Endothelial cell of hepatic sinusoid (primary cell): ENCODE results near the gene BRCA1.
"Not testable (repeated sequence)": the region's sequence is repeated elsewhere in the genome, so short reads cannot be mapped to it uniquely, and the experiment has no call there.

Source experiments
- in situ Hi-C: cut with HindIII; loops from 2 replicates; pipeline ENCODE4 v1.10.0; 2017; ENCODE audit warnings: low sequenced_read_pairs

The BRCA1 gene

GRCh38 chr17:43070257-43070656 lies 54.9 kb downstream of the BRCA1 start:
- in situ Hi-C loops: no loop called here

DNA sequence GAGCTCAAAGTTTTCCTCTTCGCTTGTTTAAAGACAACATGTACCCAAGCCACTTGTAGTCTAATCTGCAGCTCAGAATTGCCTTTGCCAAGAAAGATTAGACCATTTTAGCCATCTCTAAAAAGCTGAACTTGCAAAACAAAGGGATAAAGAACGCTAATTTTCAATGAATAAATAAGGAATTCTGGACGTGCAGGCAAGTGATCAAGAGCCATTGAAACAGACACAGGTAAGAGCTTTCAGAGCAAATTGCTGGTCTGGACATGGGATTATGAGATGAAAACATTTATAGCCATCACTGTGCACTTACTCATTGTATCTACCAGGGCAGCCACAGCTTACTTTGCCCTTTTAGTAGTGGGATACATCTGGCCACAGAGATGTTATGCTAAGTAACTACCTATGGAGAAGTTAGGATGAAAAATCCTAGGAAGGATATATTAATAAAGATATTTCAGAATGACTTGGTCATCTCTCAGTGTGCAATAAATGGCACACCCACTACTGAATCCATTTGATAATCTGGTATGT lies 55.7 kb downstream of the BRCA1 start:
- in situ Hi-C loops: no loop called here

- in situ Hi-C loops: no loop called here
Observed at GRCh38 chr17:43068570-43069367, 56.4 kb downstream of the BRCA1 start.

GRCh38 chr17:43062984-43063638 lies 62.1 kb downstream of the BRCA1 start:
- in situ Hi-C loops: no loop called here

GRCh38 chr17:43056051-43056450 lies 69.1 kb downstream of the BRCA1 start:
- in situ Hi-C loops: no loop called here

DNA sequence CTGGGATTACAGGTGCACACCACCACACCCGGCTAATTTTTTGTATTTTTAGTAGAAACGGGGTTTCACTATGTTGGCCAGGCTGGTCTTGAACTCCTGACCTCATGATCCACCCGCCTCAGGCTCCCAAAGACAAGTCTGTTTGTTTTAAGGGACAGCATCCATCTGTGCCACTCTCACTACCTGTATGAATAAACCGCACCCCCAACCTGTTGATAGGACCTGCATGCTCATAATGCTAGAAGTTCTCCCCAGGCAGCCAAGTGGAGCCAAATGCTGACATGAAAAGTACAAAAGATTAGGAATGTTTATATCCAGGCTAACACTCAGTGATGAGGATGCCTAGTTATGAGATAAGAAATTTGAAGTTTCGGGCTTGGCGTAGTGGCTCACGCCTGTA lies 72.2 kb downstream of the BRCA1 start:
- in situ Hi-C loops: not testable (repeated sequence)

GRCh38 chr17:43051969-43052368 lies 73.2 kb downstream of the BRCA1 start:
- in situ Hi-C loops: no loop called here

DNA sequence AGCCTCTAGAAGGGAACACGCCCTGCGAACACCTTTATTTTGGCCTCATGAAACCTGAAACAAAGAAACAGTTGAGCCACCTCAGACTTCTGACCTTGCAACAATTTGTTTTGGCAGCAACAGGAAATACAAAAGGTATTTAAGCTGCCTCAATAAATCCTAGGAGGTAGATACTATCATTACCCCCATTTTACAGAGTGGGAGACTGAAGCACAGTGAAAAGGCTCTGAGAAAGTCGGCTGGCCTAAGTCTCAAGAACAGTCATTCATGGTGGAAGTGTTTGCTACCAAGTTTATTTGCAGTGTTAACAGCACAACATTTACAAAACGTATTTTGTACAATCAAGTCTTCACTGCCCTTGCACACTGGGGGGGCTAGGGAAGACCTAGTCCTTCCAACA lies 81.1 kb downstream of the BRCA1 start:
- in situ Hi-C loops: no loop called here

DNA sequence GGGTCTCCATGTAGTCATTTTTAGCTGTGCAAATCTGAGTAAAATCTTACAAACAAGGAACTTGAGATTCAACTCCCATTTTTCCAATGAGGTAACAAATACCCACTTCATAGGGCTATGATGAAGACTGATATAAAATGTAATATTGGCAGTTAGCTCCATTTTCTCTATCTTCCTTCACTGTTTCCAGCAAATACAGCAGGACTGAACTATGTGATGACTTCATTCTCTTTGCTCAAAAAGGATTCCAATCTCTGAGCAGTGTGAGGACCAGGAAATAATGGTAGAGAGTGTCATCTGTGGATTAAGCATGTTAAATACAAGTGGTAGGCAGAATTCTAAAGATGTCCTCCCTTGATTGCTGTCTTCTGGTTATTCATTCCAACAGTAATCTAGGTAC lies 81.9 kb downstream of the BRCA1 start:
- in situ Hi-C loops: no loop called here

GRCh38 chr17:43042025-43042628 lies 83.0 kb downstream of the BRCA1 start:
- in situ Hi-C loops: no loop called here

DNA sequence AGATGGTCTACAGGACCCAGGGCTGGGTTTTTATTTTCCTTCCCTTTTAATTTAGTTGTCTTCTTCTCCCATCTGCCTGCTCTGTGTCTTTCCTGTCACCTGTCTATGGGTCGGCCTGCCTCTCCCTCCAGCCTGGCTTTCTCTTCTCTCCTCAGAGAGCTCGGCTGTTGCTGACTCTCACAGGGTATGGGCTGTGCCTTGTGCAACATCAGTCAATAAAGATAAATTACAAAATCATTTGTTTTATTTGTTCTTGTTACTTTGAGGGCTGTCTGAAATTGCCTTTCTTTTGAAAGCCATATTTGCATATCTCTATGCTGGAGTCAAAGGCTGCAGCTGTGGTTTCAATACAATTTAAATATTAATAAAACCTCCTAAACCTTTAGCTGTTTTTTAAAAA lies 84.5 kb downstream of the BRCA1 start:
- in situ Hi-C loops: no loop called here

GRCh38 chr17:43039646-43040045 lies 85.5 kb downstream of the BRCA1 start:
- in situ Hi-C loops: no loop called here

- in situ Hi-C loops: loop anchor here (5.0 kb wide), 2 partner anchors 52 to 82 kb away; no protein-coding TSS in a partner anchor
Observed at GRCh38 chr17:43034894-43035293, 90.3 kb downstream of the BRCA1 start.

DNA sequence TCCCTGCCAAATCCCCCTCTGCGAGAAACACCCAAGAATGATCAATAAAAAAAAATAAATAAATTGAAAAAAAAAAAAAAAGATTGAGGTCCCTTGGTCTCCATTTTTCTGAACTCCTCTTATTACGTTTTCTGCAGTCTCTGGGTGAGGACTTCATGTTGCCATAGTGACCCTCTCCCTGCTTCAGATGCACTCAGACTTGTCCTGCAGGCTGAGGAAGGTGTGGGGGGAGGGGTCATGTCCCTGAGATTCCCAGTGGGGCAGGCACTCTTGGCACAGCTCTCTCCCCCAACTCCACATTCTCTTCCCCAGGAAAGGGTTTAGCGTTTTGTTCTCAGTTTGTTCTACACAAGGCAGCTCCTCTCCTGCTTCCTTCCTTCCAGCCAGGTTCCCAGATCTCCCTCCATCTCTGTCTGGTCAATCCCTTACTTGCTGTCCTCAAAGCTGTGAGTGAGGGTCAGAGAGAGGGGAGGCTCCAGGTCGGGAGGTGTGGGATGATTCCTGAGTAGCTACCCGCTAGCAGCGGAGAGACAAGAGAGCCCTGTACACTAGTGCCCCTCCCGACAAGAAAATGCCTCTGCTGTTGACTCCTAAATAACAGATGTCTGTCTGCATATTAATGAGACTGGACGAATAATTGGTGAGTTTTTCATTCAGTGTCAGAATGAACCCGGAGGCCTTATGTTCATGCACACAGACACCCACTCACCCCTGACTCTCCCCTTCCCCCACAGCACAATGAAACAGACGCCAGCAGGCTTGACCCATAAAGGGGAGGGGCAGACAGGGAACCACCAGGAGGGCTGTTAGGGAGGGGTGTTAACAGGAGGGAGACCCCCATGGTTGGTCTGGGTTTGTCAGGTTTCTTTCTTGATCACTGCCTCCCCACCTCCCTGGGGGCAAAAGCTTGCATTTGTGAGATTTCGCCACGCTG lies 90.9 kb downstream of the BRCA1 start:
- in situ Hi-C loops: loop anchor here (5.0 kb wide), 2 partner anchors 53 to 83 kb away; no protein-coding TSS in a partner anchor

DNA sequence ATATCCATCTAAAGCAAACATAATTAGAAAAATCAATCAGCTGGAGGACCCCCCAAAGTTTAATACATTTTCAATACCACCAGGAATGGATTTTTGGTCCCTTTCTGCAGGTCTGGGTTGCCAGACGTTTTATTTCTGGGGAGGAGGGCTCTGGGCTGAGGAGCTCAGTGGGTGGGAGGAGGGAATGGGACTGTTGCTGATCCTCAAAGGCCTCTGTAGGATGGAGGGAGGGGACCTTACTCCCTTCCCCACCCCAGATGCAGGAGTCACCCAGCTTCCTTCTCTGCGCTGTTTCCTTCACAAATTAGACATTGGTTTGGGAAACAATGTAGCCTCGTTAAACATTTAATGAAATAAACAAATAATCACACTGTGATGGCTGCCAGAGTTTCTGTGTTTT lies 93.5 kb downstream of the BRCA1 start:
- in situ Hi-C loops: loop anchor here (5.0 kb wide), 2 partner anchors 56 to 86 kb away; no protein-coding TSS in a partner anchor

DNA sequence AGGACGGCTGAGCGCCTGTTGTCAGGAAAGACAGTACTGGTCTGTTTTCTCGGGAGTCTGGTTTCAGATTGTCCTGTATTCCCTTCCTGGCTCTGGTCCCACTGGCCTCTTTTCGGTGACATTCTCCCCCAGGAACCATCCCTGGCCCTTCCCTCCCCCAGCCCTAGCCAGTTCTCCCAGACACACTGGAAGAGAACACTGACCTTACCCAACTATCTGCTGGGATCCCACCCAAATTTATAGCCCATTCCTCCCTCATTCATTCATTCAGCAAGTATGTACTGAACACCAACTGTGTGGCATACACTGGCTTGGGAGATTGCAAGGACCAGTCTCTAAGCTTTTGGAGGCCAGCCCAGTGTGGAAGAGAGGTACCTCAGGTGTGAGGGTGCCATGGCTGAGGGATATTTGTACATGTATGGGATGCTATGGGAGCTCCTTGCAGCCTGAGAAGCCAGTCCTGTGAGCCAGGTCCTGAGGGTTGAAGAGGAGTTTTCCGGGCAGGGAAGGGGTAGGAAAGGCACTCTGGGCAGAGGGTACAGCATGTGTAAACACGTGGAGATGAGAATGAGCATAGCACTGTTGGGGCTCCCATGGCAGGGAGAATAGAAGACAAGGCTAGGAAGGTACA lies 94.9 kb downstream of the BRCA1 start:
- in situ Hi-C loops: loop anchor here (5.0 kb wide), 2 partner anchors 57 to 87 kb away; no protein-coding TSS in a partner anchor

DNA sequence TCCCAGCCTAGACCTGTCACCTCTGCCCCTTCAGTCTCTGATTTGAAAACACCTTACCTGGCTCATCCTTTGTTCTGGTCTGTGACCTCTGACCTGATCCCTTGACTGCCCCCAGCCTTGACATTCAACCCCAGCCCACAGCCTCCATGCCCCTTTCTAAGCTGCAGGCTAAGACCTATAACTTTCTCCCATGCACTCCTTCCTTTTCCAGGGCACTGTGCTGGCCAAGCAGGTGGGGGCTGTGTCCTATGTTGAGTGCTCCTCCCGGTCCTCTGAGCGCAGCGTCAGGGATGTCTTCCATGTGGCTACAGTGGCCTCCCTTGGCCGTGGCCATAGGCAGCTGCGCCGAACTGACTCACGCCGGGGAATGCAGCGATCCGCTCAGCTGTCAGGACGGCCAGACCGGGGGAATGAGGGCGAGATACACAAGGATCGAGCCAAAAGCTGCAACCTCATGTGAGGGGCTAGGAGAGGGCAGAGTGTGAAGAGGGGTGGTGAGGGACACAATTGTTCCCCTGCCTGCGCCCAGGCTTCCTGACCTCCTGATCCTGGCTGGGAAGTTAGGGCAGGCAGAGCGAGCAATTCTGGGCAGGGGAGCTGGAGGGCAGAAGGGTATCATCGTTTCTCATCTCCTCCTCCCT lies 96.8 kb downstream of the BRCA1 start:
- in situ Hi-C loops: no loop called here

- in situ Hi-C loops: no loop called here
Observed at GRCh38 chr17:43027091-43028032, 97.8 kb downstream of the BRCA1 start.
